Measurements from ENCODE around the gene RBBP4.

The RBBP4 gene

DNA sequence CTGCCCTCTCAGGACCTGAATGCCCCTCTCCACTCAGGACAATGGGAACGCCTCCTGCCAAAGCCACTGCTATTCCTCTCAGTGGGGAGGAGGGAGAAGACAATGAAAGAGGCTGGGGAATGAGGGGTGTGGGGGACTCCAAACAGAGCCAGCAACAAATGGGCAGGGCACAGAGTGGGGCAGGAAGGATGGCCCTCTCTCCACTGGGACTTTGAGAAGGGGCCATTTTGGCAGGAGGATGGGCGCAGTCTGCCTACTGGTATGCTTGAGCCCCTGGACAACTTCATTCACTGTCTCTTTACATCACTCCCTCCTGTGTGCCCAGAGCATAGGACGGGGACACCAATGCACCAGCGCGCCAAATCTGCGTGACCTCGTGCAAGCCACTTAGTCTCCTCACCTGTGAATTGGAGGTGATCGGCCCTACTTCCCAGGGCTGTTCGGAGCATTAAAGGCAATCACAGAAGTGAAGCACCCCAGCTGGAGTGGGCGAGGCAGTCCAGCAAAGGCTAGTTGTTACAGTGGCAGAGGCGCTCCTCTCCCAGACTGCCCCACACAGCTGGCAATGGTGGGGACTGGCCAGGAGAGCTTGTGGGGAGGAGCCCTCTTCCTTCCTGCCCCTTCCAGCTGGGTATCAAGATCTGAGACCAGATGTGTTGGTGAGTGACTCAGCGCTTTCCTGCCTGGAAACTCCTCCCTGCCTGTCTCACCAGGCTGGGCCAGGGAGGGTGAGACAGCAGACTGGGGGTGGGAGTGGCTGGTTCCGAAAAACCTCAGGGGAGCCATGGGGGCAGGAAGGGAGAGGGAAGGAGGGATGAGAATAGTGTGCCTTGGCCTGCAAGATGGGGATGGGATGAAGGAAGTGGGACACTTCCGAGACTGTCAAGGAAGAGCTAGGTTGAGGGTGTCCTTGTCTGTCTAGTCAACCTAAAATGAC lies 73.9 kb downstream of the RBBP4 start:
- peak; percentile 25 for DNase-seq

DNA sequence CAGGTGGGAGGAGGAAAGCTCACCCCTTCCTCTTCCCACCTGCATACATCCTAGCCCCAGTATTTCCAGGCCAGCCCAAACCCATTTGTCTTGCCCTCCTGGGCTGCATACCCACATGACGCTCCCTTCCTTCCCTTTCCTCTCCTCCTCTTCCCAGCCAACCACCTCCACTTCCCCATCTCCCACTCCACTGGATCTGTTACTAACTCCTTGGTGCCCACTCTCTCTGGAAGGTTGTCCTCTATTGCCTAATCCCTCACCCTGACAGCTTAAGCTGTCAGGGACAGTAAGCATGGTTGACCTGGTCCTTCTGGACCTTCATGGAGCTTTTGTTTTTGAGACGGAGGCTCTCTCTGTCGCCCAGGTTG lies 74.6 kb downstream of the RBBP4 start:
- DNase-seq: no peak

DNA sequence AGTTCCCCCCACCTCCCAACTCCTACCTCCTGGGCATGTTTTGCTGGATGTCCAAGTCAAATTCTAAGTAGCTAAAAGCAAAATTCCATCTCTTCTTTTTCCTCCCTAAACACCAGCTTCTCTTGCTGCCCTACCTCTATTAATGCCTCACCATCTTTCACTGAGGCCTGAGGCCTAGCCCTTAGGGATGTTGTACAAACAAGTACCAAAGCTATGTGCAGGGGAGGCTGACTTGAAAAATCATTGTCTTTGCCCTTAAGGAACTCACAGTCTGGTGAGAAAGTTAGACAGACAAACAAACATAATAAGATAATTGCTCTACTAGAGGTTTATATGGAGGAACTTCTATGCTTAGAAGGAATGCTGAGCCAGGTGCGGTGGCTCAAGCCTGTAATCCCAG lies 76.9 kb downstream of the RBBP4 start:
- DNase-seq: no peak

DNA sequence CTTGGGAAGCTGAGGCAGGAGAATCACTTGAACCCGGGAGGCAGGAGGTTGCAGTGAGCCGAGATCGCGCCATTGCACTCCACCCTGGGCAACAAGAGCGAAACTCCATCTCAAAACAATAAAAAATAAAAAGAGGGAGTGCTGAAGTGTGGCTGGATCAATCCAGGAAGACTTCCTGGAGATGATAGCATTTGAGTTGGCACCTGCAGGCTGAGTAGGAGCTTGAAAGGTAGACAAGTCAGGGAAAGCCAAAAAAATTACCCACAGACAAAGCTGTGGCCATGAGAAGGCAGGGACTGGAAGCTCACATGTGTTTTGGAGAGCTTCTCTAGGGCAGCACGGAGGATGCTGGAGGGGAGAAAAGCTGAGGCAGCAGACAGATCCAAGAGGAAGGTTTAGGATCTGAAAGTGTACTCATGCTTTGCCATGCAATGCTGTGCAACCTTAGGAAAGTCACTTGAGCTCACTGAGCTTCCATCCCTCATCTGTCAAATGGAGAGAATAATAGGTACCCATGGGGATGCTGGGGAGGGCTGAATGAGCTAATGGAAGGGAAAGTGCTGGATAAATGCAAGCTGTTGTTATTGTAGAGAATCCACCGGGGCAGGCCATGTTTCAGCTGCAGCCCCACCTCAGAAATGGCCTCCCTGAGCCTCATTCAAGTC lies 77.5 kb downstream of the RBBP4 start:
- DNase-seq: no peak

DNA sequence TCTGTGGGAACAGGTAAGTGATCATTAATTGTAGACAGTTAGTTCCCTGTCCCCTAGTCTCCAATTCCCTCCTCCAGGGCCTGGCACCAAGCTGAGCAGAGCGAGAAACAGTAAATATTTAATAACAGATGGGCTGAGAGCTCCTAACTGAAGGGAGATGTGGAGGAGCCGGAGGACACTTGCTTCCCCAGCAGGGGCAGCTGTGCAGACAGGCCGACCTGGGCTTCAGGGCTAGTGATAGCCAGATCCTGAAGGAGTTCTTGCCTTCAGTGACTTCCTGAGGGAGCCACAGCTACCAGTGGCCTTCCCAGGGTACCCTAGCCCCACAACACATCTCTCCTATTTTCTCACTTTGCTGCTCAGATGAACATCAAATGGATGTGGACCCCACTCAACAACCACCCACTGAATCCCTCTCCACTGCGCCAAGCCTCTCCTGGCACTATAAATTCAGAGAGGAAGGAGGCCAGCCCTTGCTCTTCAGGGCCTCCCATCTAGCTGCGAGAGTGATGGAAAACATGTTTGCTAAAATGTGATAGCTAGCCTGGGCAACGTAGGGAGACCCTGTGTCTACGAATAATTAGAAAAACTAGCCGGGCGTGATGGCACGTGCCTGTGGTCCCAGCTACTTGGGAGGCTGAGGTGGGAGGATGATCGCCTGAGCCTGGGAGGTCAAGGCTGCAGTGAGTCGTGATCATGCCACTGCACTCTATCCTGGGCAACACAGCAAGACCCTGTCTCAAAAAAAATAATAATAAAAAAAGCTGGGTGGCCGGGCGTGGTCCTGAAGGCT lies 78.4 kb downstream of the RBBP4 start:
- DNase-seq: no peak

DNA sequence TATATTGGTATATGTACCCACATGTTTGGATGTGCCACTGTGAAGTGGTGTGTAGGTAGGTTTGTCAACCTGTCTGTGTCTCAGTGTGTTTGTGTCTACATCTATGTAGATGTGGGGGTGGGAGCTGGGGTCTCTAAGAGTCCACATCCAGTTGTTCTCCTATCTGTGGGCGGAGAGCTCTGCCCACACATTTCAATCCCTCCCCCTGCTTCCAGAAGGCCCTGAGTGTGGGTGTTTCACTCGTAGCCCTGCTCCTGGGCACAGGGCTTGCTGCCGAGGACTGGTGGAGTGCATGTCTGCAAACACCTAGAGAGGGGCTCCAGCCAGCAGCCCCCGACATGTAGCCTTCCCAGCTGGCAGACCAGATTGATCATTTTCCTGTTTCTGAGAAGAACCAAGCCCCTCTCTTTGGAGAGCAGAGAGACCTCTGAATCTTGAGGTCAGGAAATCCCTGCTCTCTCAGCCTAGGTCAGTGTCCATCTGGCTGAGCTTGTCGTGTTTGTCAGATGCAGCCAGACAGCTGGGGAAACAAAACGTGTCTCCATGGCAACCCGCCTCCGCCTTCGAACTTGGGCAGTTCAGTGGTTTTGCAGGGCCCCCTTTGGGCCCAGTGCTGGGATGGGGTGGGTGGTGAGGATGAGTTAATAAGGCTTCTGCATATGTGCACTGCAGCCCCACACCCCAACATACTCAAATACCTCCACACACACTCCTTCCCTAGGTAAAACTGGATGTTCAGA lies 82.7 kb downstream of the RBBP4 start:
- no peak for DNase-seq
